OCI-LY3 (cell line): ENCODE data around the gene EIF4EBP3.

Source experiments
- CTCF ChIP-seq: fragments of 200-600, 300-600 bp; sonication (generic); IDR thresholded peaks from 2 replicates; pipeline ENCODE4 v1.5.1; 2014; ENCODE audit warnings: antibody characterized with exemption, low read length, low read depth
- EZH2phosphoT487 ChIP-seq: fragments of 200-600 bp; shearing (Covaris generic); IDR thresholded peaks from 2 replicates; pipeline ENCODE4 v1.6.1; 2018; ENCODE audit warnings: antibody characterized with exemption, mixed run types, low read depth

DNA sequence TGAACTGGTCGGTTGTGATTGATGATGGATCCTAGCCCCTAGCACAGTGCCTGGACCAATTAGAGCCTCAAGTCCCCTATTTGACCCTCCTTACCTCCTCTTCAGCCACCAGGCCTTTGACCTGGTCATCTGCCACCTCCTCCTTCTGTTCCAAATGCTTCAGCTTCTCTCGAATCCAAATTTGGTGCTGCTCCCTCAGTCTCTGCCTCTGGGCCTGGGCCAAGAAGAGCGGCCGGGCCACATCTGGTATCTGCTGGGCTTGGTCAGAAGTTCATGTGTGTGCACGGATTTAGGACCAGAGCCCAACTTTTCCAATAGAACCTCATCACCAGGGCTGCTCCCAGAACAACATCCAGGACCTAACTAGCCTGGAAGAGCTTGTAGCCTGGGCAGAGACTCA lies 23.6 kb downstream of the EIF4EBP3 start:
- no peak for TF ChIP-seq CTCF
- TF ChIP-seq EZH2phosphoT487, result no peak
